GM18909 (cell line): ENCODE data around the gene ATG4D.
"Not testable (repeated sequence)": the region's sequence is repeated elsewhere in the genome, so short reads cannot be mapped to it uniquely, and the experiment has no call there.

ENCODE experiments used
- ATAC-seq: cut with Tn5 transposase; IDR thresholded peaks from one replicate; pipeline ENCODE4 v1.9.1; 2021; ENCODE audit warnings: mild to moderate bottlenecking; ENCODE audit not compliant: unreplicated experiment, poor library complexity

The ATG4D gene

DNA sequence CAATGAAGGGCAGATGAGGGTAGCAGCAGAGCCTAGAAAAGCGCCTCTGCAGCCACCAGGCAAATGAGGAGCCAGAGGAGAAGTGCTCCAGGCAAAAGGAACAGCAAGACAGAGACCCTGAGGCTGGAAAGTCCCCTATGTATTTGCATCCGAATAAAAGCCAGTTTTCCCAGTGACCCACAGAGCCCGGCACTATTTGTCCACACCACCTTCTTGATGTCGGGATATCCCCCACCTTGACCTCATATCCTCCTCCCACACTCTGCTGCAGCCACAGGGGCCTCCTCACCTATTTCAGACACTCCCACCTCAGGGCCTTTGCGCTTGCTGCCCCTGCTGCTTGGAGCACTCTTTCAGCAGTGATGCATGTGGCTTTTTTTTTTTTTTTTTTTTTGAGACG is 6.6 kb downstream of the ATG4D start:
- ATAC-seq, result no peak

DNA sequence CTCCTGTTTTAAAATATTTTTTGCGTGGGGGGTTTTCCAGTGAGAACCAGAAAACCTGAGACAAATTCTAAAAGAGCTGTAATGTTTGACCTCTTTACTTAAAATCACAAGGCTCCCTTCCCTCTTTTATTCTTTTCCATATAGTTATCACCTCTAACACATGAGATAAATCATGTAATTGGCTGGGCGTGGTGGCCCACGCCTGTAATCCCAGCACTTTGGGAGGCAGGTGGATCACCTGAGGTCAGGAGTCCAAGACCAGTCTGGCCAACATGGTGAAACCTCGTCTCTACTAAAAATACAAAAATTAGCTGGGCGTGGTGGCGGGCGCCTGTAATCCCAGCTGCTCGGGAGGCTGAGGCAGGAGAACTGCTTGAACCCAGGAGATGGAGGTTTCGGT is 7.3 kb downstream of the ATG4D start:
- not testable (repeated sequence) for ATAC-seq

DNA sequence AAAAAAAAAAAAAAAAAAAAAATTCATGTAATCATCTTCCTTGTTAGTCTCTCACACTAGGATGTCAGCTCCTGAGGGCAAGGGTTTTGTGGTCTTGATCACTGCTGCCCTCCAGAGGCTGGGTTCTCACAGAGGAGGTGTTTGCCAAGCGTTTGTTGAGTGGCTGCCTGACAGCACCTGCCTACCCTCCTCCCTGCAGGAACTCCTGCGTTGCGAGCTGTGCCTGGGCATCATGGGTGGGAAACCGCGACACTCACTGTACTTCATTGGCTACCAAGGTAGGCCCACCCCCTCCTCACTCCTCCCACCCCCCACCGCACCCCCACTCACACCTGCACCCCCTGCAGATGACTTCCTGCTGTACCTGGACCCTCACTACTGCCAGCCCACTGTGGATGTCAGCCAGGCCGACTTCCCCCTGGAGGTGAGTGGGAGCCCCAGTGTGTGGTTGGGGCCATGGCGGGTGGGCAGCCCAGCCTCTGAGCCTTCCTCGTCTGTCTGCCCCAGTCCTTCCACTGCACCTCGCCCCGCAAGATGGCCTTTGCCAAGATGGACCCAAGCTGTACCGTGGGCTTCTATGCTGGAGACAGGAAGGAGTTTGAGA is 8.1 kb downstream of the ATG4D start:
- ATAC-seq, result no peak

DNA sequence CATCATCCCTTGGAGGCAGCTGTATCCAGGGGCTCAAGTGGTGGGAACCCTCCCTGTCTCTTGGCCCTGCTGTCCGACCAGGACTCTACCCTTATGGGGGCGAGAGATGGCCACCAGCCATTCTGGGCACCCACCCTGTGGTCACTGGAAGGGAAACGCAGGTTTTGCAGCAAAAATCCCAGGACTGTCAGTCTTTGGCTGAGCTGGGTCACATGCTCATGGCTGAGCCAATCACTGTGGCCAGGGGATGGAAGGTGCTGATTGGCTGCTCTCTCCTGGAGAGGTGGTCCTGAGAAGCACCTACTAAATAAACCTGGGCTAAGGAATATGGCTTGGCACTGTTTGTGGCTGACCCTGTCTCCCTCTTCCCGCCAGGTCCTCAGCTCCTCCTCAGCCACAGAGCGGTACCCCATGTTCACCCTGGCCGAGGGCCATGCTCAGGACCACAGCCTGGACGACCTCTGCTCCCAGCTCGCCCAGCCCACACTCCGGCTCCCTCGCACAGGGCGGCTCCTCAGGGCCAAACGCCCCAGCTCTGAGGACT is 8.9 kb downstream of the ATG4D start:
- ATAC-seq, result no peak

DNA sequence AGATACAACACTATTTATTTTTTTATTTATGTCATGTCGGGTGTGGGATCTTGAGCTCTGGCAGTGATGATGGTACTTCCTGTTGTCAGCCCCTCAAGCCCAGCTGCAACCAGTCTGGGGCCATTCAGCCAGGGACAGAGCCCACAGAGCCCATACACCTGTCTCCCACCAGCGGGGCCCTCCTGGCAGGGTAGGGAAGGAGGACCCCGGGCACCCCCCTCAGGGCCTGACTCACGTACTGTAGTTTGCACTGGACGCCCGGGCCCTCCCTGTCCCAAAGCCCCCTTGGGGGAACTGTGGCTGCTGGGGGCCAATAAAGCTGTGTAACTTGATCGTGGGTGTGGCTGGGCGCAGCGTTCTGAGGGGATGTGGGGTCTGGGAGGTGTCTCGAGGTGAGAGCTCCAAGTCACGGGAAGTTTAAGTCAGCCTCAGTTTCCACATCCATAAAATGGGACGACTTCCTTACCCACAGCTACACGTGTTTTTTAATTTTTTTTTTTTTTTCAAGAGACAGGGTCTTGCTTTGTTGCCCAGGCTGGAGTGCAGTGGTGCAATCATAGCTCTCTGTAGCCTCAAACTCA is 9.5 kb downstream of the ATG4D start:
- ATAC-seq, result no peak

DNA sequence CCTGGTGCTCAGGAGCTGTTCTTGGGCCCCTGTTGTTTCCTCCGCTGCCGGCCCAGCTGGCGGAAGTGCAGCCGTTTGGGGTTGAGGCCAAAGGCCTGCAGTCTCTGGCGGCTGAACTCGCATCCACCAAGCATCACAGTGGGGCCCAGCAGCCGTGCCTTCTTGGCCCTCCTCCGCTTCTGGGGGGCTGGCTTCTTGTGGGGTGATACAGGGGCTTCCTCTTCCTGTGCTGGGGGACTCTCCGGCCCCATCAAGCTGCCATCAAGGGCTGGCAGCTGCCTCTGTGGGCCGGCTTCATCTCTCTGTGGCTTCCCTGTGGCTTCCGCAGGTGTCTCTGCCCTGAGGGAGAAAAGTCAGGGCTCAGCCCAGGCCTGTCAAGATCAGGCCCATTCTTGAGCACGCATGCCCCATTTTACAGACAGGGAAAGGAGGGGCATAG is 10.3 kb downstream of the ATG4D start:
- peak; percentile 78 for ATAC-seq

DNA sequence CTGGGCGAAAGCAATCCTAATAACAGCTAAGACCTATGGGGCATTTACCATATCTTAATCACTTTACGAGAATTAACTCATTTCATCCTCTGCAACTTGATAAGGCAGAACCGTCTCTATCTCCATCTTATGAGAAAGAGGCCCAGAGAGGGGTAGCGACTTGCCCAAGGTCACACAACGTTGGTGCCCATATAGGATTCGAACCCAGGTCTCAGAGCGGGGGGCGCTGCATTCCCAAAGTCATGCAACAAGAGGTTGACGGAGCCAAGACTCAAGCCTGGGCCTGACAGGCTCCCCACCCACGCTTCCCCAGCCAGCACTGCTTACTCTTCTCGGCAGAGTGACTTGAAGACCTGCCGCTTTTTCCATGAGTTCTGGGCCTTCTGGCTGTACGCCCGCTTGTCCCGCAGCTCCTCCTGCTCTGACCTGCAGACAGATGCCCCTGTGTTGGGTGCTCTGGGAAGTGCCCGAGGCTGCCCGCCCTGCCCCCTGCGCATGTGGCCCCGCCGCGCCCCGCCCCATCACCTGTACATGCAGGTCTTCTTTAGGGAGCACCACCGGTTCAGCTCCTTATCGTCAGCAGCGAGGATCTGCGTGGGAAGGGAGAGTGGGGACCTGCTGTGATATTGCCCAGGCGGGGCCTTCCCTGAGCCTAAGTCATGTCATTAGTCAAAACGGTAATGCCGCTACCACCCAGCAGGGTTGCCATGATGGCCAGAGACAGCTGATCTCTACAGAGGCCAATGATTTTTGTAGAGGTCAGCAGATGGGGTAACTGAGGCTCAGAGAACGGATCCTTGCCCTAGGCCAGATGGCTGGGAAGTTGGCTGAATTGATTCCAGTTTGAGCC is 11.3 kb downstream of the ATG4D start:
- no peak for ATAC-seq

DNA sequence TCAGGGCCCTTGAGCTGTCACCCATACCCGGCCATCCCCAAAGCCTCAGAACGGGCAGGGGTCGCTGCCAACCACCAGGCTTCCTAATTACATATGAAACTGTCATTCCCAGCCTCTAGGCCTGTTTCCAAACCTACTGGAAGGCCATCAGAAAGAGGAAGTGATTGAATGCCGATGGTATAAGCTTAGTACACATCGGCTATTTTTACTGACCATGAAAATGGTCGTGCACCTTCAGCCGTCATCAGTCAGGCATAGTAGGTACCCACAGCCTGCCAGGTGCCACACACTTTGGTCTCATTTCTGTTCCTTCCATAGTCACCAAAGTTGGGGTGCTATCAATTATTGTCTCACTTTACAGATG is 11.9 kb downstream of the ATG4D start:
- no peak for ATAC-seq

DNA sequence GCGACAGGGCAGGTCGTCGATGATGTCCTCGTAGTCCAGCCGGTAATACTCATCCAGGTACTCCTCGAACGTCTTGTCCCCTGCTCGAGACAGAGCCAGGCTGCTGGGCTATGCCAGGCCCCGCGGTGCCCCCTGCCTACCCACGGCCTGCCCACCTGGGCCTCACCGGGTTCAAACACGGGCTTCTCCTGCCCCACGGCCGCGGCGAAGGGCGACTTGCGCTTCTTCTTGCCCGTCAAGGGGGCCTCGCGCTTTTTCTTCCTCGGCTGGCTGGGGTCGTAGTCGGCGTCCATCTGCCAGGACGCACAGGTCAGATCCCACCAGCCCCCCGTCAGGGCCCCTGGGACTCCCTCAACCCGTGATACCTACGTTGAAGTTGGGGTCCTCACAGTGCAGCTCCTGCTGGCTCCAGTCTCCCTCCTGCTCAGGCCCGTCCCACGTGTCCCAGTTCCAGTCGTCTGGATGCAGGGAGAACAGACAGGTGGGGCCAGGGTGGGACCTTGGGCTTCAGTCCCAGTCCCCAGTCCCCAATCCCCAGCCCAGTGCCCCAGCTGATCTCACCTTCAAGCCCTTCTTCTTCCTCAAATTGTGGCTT is 14.0 kb downstream of the ATG4D start:
- no peak for ATAC-seq

DNA sequence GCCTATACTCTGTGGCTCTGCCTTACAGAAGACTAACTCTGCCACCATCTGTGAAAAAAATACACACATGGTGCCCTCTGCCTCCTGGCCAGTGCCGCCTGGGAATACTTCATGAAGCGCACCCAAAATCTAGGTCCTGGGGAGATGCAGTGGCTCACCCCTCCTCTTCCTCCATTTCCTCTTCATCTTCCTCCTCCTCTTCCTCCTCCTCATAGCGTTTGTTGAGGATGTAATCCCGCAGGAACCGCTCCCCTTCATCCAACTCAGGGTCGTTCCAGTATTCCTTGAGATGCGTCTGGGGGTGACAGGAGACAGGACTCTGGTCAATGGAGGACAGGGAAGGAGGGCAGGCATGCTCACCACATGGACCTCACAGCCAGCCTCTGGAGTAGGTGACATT is 16.4 kb downstream of the ATG4D start:
- no peak for ATAC-seq

DNA sequence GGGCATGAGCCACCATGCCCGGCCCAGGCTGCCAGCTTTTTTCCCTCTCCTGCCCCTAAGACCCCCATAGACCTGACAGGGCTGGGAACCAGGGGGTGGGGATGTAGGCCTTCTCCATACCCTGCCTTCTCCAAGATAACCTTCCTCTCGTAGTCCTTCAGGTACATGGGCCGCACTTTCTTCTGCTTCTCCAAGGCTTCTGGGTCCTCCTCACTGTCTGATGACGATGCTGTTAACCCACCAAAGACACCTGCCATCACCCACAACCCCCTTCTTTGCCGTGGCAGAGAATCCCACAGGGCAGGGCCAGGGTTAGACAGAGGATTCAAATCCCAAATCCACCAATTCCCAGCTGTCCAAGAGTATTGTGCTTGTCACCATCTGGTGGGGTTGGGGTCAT is 18.9 kb downstream of the ATG4D start:
- ATAC-seq, result no peak

DNA sequence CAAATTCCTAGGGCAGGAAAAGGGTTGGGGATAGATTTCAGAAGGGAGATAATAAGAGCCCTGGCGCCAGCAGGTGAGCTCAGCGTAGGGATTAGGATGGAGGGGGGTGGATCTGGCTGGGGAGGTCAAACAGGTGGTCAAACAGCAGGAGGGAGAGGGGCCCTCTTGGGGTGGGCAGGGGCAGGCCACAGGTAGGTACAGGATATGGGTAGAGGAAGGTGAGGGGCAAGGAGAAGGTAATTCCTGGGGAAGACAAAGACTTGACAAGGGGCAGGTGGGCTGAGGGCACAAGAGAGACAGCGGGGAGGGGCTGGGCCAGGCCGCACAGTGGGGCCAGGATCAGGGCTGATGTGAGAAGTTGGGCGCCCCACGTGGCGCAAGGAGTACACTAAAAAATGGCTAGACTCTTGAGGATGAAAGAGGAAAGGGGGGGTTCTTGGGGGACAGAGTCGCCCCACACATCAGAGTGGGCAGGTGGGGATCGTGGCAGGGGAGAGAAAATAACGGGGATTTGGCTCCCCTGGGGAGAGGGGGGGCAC is 21.4 kb downstream of the ATG4D start:
- ATAC-seq, result no peak

DNA sequence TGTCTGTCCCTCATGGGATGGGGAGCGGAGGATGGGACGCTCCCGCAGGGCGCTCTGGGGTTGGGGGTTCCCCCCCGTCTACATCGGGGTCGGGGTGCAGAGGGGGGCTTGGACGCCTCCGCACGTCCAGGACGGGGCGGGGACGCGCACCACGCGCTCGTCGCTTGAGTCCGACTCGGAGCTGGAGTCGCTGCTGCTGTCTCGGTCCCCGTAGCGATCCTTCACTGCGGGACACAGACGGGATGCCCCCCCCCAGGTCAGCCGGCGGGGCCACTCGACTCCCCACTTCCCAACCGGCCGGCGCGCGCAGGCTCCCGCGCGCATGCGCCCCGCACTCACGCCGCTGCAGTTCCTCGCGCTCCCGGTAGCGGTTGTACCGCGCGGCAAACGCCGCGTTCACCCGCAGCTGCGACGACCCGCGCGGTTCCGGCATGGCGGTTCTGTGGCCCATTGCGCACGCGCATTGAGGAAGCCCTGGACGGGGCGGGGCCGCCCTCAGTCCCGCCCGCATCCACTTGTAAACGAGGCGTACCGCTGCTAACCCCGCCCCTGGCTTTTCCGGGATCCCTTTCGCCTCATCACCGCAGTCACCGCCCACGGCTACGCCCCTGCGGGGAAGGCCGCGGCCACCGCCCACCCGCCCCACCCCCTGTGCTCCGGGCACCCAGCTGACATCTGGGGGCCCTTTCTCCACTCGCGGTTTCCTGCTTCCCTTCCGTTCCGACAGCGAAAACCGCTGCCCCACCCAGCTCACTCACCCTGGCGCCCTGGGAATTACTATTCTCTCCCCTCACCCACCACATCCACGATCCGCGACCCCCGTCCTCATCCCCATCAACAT is 22.1 kb downstream of the ATG4D start, which contains the start of gene KRI1:
KRI1 (minus strand) TSS at position 444 of the 841 bp plus-strand sequence; CDS start at position 433, 11 bp downstream.
- peak; percentile 58 for ATAC-seq

DNA sequence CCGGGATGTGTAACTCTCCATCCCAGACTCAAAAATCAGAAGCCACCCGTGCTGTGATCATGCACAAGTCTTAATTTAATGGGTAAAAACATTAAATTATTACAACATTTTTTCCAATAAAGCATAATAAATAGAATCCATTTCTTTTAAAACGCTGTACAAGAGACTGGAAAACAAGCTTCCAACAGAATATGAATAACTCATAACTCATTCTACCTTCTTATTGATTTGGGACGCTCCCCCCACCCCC is 22.6 kb downstream of the ATG4D start:
- ATAC-seq, result no peak

DNA sequence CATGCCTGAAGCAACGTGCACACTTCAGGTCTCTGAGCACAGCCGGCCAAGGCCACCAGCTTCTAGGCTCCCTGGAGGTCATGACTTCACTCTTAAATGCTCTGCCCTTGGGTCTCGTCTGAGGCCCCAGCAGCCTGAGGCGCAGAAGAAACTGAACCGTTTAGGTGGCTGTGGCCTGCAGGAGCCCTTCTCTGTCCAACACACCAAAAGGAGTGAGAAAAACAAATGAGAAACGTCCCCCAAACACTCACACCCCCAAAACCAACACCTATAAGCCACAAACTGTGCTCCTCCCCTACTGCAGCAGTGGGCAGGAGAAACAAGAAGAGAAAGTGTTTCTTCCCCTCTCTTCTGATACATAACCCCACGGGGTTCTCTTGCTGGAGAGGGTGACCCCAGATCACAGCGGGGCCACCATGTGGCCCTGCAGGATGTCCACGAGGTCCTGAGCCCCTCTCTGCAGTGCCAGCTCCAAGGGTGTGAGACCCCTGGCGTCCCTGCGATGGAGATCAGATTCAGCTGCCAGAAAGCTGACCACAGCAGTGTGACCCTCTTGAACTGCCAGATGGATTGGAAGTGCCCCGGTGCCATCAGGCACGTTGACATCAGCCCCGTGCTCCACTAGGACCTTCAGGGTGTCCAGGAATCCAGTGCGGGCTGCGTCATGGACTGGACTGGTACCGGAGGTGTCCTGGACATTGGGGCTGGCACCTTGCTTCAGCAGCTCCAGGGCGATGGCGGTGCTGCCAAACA is 23.1 kb downstream of the ATG4D start:
- peak; percentile 22 for ATAC-seq

DNA sequence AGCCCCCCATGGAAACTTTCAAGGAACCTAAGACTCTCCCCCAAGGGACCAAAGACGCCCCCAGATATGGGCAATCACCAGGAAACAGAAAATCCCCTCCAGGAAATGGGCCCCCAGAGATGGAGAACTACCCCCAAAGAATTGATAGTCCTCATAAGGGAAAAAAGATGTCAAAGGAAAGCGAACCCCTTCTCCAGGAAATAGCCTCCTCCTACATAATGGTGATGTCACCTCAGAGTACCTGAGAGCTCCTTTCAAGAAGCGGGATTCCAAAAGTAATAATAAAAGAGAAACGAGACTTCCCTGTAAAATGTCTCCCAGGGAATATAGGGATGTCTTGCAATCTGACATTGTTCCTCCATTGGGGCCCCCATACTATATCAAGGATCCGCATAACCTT is 24.0 kb downstream of the ATG4D start:
- ATAC-seq, result no peak

DNA sequence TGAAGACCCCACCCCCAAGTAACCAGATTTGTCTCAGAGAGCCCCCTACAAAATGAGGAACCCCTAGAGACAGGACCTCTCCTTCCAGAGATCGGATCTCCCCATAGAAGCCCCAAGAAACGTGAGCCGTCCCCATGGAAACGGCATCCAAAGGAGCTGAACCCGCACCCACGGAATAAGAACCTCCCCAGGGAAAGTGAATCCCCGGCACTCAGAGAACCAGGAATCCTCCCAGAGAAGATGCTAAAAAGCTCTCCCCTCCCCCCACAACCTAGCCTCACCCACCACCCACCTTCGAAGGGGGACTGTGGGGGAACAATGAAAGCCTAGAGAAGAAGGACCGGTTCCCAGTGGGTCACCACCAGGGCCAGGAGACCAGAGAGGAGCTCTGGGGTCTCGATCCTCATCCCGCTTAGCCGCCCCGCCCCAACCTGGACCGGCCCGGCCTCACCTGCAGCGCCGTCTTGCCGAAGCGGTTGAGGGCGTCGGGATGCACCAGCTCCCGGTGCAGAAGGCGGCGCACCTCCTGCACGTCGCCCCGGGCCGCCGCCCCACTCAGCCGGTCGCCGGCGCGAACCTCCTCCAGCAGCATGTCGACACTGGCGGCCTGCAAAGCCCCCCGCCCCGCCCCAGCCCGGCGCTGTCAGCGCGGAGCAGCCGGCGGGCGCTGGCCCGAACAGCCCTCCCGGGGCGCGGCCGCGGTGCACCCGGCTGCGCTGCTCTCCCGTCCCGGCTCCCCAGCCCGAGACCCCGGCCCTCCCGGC is 24.5 kb downstream of the ATG4D start:
- peak; percentile 2 for ATAC-seq

DNA sequence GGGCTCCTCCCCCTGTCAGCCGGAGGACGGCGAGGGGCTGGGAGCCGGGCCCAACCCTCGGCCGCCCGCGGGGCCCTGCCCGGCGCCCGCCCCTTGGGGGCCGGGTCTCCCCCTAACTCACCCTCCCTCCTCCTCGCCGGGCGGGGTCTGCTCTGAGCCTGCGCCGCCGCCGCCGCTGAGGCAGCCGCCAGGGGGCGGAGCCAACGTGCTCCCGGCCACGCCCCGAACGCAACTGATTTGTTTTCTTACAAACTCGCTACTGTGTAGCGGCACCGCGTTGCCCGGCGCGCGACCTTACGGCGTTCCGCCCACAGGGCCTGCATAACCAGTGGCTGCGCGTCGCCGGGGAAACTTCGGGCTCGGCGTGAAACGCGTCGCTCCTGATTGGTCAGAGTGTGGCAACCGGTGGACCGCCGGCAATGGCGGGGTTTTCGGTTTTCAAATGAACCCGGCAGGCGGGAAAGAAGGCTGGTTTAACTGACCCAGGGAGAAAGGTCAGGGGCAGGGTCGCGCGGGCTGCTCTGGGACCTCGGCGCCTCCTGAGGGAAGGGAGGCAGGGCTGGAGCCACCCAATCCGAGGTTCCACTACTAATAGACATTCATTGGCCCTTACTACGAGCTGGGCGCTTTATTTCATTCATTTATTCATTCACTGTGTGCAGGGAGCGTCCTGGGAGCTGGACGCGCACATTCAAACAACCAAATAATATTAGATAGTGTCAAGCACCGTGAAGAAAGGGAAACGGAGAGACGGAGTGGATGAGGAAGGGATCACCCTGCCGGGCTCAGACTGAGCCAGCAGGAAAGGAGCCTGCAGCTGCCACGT is 25.3 kb downstream of the ATG4D start, which contains the start of gene CDKN2D:
CDKN2D (minus strand) TSS at position 154 of the 826 bp plus-strand sequence. CDS start 326 bp downstream, outside the sequence.
- peak; percentile 65 for ATAC-seq
